NCI-H2107 (cell line): Measurements from ENCODE around the gene SLC5A6.

Source experiments
- DNase-seq: peaks from one replicate; lab custom pipeline; 2025; lab: John Stamatoyannopoulos, UW

SLC5A6 gene

GRCh38 chr2:27174638-27175037 lies 37.4 kb downstream of the SLC5A6 start:
- no peak for DNase-seq

- no peak for DNase-seq
These were observed 40.7 kb downstream of the SLC5A6 start for GRCh38 chr2:27171351-27171848.

DNA sequence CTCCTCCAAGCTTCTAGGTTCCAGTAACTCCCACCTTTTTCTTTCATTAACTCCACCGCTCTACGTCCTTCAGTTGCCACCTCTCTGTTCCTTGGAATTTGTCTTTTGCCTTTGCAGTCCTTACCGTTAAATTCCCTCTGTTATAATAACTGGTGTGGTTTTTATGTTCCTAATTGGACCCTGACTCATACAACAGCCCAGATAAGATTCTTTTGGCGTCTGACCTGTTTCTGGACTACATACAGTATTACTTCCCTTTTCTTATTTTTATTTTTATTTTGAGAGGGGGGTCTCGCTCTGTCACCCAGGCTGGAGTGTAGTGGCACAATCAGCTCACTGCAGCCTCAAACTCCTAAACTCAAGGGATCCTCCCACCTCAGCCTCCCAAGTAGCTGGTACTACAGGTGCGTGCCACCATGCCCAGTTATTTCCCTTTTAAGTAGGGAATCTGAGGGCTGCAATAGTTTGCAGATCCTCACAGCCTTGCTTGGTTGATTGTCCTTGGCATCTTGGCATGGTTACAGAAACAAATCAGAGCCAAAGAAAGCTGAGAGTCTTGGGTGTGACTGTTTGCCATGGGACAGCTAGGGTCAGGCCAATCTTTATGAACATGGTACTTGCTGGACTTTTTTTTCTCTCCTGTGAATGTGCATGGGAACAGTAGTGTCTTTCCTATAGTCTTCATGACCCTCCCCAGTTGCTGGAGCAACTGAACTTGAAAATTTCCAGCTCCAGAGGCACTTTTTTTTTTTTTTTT lies 41.3 kb downstream of the SLC5A6 start:
- DNase-seq: no peak

DNA sequence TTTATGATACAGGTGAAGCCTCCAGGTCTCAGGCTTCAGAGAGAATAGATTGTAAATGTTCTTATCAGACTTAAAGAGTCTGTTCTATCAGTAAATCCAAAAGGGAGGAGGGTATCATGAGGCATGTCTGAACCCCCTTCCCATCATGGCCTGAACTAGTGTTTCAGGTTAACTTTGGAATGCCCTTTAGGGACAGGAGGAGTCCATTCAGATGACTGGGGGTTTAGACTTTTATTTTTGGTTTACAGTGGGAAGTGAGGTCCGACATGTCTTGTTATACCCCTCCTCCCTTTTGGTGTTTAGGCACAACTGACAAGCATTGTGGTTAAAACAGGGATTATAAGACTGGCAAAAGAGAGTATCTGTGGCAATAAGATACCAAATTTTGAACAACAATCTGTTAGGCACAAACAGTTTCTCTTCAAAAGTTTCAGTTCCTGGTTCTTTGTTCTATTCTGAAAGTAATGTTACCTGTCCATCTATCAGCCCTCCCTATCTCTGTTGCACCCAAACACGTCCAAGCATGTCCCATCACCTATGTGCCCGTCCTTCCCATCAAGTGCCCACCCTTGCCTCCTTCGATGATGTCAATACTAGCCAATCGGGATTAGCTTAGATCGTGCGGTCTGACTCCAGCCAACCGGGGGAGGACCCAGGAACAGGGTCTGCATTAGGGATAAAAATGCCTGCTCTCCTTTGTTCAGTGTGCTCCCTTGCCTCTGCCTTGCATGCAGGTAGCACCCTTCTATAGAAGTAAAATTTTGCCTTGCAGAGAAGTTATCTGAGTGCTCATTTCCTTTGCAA lies 46.9 kb downstream of the SLC5A6 start:
- DNase-seq: no peak

DNA sequence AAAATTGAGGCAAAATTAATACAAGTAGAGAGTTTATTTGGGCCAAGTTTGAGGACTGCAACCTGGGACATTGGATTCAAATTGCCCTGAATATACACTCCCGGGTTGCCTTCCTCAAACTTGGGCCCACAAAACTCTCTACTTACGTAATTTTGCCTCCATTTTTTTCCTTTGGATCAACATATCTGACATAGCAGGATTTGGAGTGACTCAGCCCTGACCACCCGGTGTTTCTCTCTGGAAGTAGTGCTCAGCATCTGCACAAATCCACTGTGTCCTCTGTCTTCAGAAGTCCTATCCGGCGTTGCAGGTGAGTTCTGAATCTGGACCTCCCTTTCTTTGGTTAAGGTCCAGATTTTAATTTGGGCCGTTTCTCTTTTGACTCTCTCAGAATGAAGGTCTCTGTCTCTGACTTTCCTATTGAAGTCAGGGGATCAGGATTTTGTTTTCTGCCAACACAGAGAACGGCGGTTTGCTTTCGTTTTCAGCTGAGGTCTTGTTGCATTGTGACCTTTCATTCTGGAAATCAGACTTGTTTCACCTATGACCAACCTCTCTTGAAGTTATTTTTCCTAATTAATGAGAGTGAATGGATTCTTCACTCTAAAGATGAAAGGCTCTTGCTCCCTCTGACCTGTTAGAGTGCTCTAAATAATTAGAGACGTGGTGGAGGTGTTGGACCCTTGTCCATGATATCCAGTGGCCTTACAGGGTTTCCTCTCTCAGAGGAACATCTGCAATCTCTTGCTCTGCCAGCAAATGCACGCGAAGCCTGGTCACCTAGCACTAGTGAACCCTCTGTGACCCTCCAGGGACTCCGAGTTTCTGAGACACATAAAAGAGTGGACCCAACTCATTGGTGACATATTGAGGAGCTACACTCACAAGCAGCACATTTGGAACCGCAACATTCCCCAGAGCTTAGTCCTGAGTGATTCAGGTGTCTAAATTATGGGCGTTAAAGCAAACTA lies 49.6 kb downstream of the SLC5A6 start:
- no peak for DNase-seq

GRCh38 chr2:27160191-27160590 lies 51.9 kb downstream of the SLC5A6 start:
- no peak for DNase-seq

GRCh38 chr2:27159271-27159670 lies 52.8 kb downstream of the SLC5A6 start:
- DNase-seq: no peak

DNA sequence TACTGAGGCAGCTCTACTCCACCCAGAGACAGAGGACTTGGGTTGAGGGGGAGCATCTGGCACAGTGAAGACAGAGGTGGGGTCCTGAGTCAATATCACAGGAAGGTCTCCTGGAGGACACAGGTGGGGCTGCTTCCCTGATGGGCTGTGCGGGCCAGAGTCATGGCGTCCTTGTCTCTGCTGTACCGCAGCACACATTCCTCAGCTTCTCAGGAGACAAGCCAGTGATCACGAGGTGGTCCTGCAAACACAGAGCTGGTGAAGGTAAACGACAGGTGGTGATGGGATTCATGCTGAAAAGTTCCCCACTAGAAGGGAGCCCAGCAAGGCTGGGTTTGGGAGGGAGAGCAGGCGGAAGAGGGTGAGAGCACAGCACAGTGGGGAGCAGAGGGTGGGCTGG lies 53.6 kb downstream of the SLC5A6 start:
- DNase-seq: no peak

DNA sequence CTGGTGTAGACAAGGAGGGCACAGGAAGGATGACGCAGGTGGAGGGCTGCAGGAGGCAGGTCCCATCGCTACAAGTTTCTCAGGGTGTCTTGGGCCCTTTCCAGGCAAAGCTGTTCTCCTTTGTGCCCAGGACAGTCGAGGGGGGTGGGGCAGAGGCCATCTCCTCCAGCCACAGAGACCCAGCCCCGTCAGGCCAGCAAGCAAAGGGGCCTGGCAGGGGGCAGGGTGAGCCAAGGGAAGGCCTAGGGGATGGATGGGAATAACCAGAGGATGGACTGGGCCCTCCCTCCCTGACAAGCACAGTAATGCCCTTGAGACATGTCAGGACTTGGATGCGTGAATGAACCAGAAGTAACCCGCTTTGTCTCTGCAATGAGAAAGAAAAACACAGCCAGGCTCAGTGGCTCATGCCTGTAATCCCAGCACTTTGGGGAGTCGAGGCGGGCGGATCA lies 57.0 kb downstream of the SLC5A6 start:
- DNase-seq: no peak

DNA sequence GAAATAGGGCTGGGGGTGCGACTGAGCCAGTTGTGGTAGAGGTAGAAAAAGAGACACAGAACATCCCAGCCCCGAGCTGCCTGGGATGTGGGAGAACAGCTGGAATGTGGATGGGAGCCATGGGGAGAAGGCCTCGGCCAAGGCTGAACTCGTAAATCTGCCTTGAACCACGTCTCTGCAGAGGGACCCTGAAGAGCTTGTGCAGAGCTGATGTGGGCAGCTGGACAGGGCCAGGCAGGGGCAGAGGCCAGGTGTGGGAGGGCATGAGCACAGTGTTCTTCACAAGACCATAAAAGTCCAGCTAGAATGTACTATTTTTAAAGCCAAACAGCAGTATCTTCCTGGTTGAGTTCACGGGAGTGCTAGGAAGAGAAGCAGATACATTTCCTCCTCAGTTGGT lies 57.6 kb downstream of the SLC5A6 start:
- no peak for DNase-seq

DNA sequence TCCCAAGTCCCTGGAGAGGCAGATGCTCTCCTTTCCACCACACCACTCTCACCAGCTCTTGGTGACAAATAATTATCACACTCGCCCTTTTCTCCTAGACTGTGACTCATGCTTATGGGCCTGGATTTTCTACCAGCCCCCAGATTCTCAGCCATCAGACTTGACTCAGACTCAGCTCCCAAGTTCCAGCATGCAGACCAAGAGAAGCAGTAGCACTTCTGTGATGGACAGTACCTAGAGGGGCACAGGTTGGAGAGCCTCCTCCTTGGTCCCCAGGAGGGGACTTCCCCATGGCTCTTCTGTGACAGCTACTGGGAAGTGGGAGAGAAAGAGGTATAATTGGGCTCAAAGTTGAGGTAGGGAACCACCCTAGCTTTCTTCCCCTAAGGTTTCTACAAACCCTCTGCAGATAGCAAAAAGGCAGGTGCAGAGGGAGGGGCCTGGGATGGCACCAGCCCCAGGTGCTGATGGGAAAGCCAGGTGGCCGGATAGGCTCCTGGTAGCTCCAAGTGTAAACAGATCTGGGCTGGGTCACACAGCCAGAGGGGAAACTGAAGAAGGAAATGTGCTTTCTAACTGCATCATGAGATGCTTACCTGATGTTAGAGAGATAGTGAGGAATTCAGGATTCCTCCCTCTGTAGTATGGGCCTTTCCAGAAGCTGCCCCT lies 59.1 kb downstream of the SLC5A6 start:
- no peak for DNase-seq

DNA sequence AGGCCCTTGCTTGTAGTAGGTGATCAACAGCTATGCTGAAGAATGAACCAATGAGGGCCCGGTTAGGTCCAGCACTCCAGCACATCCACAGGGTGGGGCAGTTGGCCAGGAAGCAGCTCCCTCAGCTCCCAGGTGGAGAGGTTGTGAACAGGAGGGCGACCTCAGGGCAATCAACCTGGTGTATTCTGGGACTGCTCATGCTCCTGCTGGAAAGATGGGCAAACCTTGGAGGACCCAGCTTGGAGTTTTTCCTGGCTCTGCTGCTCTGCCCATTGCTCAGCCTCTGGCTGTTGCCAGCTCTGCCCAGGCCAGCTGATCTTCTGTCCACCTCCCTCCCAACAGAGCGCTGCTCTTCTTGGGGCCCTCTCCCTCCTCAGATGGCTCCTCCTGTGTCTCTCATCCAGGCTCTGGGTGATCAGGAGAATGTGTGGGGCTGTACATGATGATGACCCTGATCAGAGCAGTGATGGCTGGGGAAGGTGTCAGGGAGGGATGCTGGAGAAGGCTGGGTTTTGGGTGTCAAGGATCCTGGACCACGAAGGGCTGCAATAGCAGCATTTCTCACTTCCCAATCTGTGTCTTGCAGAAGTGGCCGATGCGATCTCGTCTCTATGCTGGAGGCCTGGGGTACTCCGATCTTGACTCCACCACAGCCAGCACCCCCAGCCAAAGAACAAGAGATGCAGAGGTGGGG lies 59.8 kb downstream of the SLC5A6 start:
- DNase-seq: no peak

GRCh38 chr2:27150639-27151230 lies 61.3 kb downstream of the SLC5A6 start:
- no peak for DNase-seq
